ENCODE data around the gene COPG2. TPM values are rescaled to one million over a fixed set of nuclear protein-coding genes. Genes with fewer than 3 reads are reported as not detected.

The COPG2 gene
- total RNA-seq, 5 donors from 2014 or later (not counting 1 experiment from before 2014, with no cell fraction given) = 7.7 to 10.4 (median 8.5) TPM

GRCh38 chr7:130476297-130477150, 192.0 kb downstream of the COPG2 start:
- Mint-ChIP-seq H3K27ac (no peak overlapping the region), H3K9me3 (peaks cover 0 to 2% (median 0%) of the 10 kb centered on the region in 3 donors), H3K4me3 (no peak overlapping the region), H3K36me3 (no peaks in the 10 kb centered on the region), H3K4me1 (peaks cover 2 to 9% (median 5%) of the 10 kb centered on the region in 3 donors), H3K27me3 (peaks cover 0 to 14% of the 10 kb centered on the region in 2 donors)
- ChIA-PET CTCF (interaction anchor here in 1 of 2 donors (0.6 to 0.8 kb wide), 2 partner anchors 311 to 647 kb away, joined by 3 to 5 read pairs; no protein-coding TSS in a partner anchor), POLR2A (no interaction called here)
- H3K4me3 ChIP-seq (ENCODE audit: control insufficient read depth in 1 of 2, extremely low read depth in 1 of 2, low read length in 1 of 2) = no peak overlapping the region
- H3K36me3 ChIP-seq (ENCODE audit: control insufficient read depth in 2 of 2, extremely low read depth in 1 of 2, insufficient read depth in 1 of 2, low read length in 1 of 2) = no peaks in the 10 kb centered on the region
- no peaks in the 10 kb centered on the region for H3K4me1 ChIP-seq (ENCODE audit: control insufficient read depth in 1 of 2, extremely low read depth in 1 of 2, insufficient read depth in 2 of 2, low read length in 2 of 2)
- DNase-seq (no peak), ATAC-seq (replicated peaks in 1 of 4) (no peak)
- WGBS (ENCODE audit: insufficient coverage) = 83% methylated on average over 6 of the region's 9 CpGs
- no peaks in the 10 kb centered on the region for H3K9me3 ChIP-seq
- H3K27me3 ChIP-seq (replicated peaks in 1 of 2; ENCODE audit: control insufficient read depth in 2 of 2, extremely low read depth in 1 of 2, insufficient read depth in 2 of 2, low read length in 1 of 2) = peaks cover 0 to 10% of the 10 kb centered on the region in 2 experiments
- H3K27ac ChIP-seq (ENCODE audit: low read length) = no peak overlapping the region

GRCh38 chr7:130475776-130476175, 192.8 kb downstream of the COPG2 start:
- Mint-ChIP-seq H3K36me3 (no peaks in the 10 kb centered on the region), H3K27me3 (peaks cover 0 to 17% of the 10 kb centered on the region in 2 donors), H3K9me3 (peaks cover 0 to 2% (median 0%) of the 10 kb centered on the region in 3 donors), H3K27ac (no peak overlapping the region), H3K4me3 (no peak overlapping the region), H3K4me1 (peaks cover 2 to 9% (median 5%) of the 10 kb centered on the region in 3 donors)
- ChIA-PET CTCF (no interaction called here), POLR2A (no interaction called here)
- Histone ChIP-seq H3K27ac (ENCODE audit: low read length) (no peak overlapping the region), H3K9me3 (no peaks in the 10 kb centered on the region), H3K36me3 (ENCODE audit: control insufficient read depth in 2 of 2, extremely low read depth in 1 of 2, insufficient read depth in 1 of 2, low read length in 1 of 2) (no peaks in the 10 kb centered on the region), H3K4me1 (ENCODE audit: control insufficient read depth in 1 of 2, extremely low read depth in 1 of 2, insufficient read depth in 2 of 2, low read length in 2 of 2) (no peaks in the 10 kb centered on the region), H3K4me3 (ENCODE audit: control insufficient read depth in 1 of 2, extremely low read depth in 1 of 2, low read length in 1 of 2) (no peak overlapping the region), H3K27me3 (replicated peaks in 1 of 2; ENCODE audit: control insufficient read depth in 2 of 2, extremely low read depth in 1 of 2, insufficient read depth in 2 of 2, low read length in 1 of 2) (peaks cover 0 to 12% of the 10 kb centered on the region in 2 experiments)
- no peak for DNase-seq
- ATAC-seq (replicated peaks in 1 of 4) = no peak
- 88% methylated on average over 4 of the region's 7 CpGs for WGBS (ENCODE audit: insufficient coverage)

DNA sequence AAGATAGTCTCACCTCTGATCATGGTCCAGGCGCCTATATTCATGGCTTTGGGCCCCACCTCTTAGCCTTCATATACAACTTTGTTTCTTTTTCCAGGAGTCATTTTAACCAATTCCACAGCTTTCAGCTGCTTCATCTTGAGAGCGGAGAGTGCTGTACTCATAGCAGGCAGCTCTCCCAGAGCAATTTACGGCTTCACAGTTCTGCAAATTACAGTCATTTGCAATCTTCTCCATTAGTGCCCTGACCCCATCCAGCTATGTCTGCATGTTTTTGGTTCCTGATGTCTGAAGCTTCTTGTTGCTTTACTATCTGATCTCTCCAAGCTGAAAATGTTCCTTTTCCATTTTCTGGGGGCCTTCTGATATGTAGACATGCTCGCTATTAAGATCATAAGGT, 194.7 kb downstream of the COPG2 start:
- ATAC-seq (replicated peaks in 1 of 4) = no peak
- H3K36me3 Mint-ChIP-seq = no peaks in the 10 kb centered on the region
- ChIA-PET CTCF (interaction anchor here in 1 of 2 donors (0.6 to 1.0 kb wide), 2 partner anchors 11 to 927 kb away, joined by 3 read pairs; no protein-coding TSS in a partner anchor), POLR2A (no interaction called here)
- 92% methylated on average over 2 of the region's 4 CpGs for WGBS (ENCODE audit: insufficient coverage)
- H3K4me3 Mint-ChIP-seq = no peak overlapping the region
- H3K36me3 ChIP-seq (ENCODE audit: control insufficient read depth in 2 of 2, extremely low read depth in 1 of 2, insufficient read depth in 1 of 2, low read length in 1 of 2) = no peaks in the 10 kb centered on the region
- H3K4me1 ChIP-seq (ENCODE audit: control insufficient read depth in 1 of 2, extremely low read depth in 1 of 2, insufficient read depth in 2 of 2, low read length in 2 of 2) = no peaks in the 10 kb centered on the region
- H3K9me3 ChIP-seq = no peaks in the 10 kb centered on the region
- H3K27me3 Mint-ChIP-seq = peaks cover 0 to 17% of the 10 kb centered on the region in 2 donors
- H3K9me3 Mint-ChIP-seq = peaks cover 0 to 2% (median 0%) of the 10 kb centered on the region in 3 donors
- no peak overlapping the region for H3K27ac ChIP-seq (ENCODE audit: low read length)
- no peak overlapping the region for H3K4me3 ChIP-seq (ENCODE audit: control insufficient read depth in 1 of 2, extremely low read depth in 1 of 2, low read length in 1 of 2)
- H3K27me3 ChIP-seq (replicated peaks in 1 of 2; ENCODE audit: control insufficient read depth in 2 of 2, extremely low read depth in 1 of 2, insufficient read depth in 2 of 2, low read length in 1 of 2) = peaks cover 0 to 7% of the 10 kb centered on the region in 2 experiments
- H3K27ac Mint-ChIP-seq = no peak overlapping the region
- H3K4me1 Mint-ChIP-seq = peaks cover 2 to 15% (median 5%) of the 10 kb centered on the region in 3 donors
- DNase-seq = no peak

- POLR2A ChIA-PET = no interaction called here
- peaks cover 0 to 19% of the 10 kb centered on the region in 2 donors for H3K27me3 Mint-ChIP-seq
Measured at GRCh38 chr7:130473289-130473688, 195.3 kb downstream of the COPG2 start.

DNA sequence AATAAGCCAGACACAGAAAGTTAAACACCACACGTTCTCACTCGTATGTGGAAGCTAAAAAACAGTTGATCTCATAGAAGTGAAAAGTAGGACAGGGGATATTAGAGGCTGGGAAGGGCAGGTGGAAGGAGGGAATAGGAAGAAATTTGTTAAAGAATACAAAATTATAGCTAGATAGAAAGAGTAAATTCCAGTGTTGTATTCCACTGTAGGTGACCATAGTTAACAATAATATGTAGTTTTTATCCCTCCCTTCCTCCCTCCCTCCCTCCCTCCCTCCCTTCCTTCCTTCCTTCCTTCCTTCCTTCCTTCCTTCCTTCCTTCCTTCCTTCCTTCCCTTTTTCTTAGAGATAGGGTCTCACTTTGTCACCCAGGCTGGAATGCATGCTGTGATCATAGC, 196.6 kb downstream of the COPG2 start:
- Histone ChIP-seq H3K27me3 (replicated peaks in 1 of 2; ENCODE audit: control insufficient read depth in 2 of 2, extremely low read depth in 1 of 2, insufficient read depth in 2 of 2, low read length in 1 of 2) (peaks cover 0 to 7% of the 10 kb centered on the region in 2 experiments), H3K4me3 (ENCODE audit: control insufficient read depth in 1 of 2, extremely low read depth in 1 of 2, low read length in 1 of 2) (no peak overlapping the region), H3K4me1 (ENCODE audit: control insufficient read depth in 1 of 2, extremely low read depth in 1 of 2, insufficient read depth in 2 of 2, low read length in 2 of 2) (no peaks in the 10 kb centered on the region), H3K36me3 (ENCODE audit: control insufficient read depth in 2 of 2, extremely low read depth in 1 of 2, insufficient read depth in 1 of 2, low read length in 1 of 2) (no peaks in the 10 kb centered on the region), H3K9me3 (no peaks in the 10 kb centered on the region), H3K27ac (ENCODE audit: low read length) (no peak overlapping the region)
- Mint-ChIP-seq H3K9me3 (no peaks in the 10 kb centered on the region), H3K27me3 (peaks cover 0 to 19% of the 10 kb centered on the region in 2 donors), H3K4me1 (peaks cover 2 to 15% (median 5%) of the 10 kb centered on the region in 3 donors), H3K36me3 (no peaks in the 10 kb centered on the region), H3K27ac (peak overlapping the region in 1 of 2 donors; percentile 53), H3K4me3 (no peak overlapping the region)
- ChIA-PET CTCF (interaction anchor here (0.5 to 0.7 kb wide), 2 partner anchors 323 to 398 kb away, joined by 3 read pairs; no protein-coding TSS in a partner anchor), POLR2A (interaction anchor here (0.6 to 0.7 kb wide), 2 partner anchors 18 to 132 kb away, joined by 4 to 8 read pairs; no protein-coding TSS in a partner anchor)
- ATAC-seq (replicated peaks in 1 of 4) = no peak
- DNase-seq = no peak
- WGBS (ENCODE audit: insufficient coverage) = 100% methylated on average over 1 of the region's 2 CpGs

More at GRCh38 chr7:130473289-130473688, 195.3 kb downstream of the COPG2 start:
- Histone ChIP-seq H3K27ac (ENCODE audit: low read length) (no peak overlapping the region), H3K4me1 (ENCODE audit: control insufficient read depth in 1 of 2, extremely low read depth in 1 of 2, insufficient read depth in 2 of 2, low read length in 2 of 2) (no peaks in the 10 kb centered on the region), H3K9me3 (no peaks in the 10 kb centered on the region), H3K36me3 (ENCODE audit: control insufficient read depth in 2 of 2, extremely low read depth in 1 of 2, insufficient read depth in 1 of 2, low read length in 1 of 2) (no peaks in the 10 kb centered on the region), H3K27me3 (replicated peaks in 1 of 2; ENCODE audit: control insufficient read depth in 2 of 2, extremely low read depth in 1 of 2, insufficient read depth in 2 of 2, low read length in 1 of 2) (peaks cover 0 to 7% of the 10 kb centered on the region in 2 experiments), H3K4me3 (ENCODE audit: control insufficient read depth in 1 of 2, extremely low read depth in 1 of 2, low read length in 1 of 2) (no peak overlapping the region)
- no peak for ATAC-seq (replicated peaks in 1 of 4)
- H3K36me3 Mint-ChIP-seq = no peaks in the 10 kb centered on the region
- H3K27ac Mint-ChIP-seq = no peak overlapping the region
- CTCF ChIA-PET = interaction anchor here in 1 of 2 donors (0.6 to 1.0 kb wide), 2 partner anchors 11 to 926 kb away, joined by 3 read pairs; no protein-coding TSS in a partner anchor
- DNase-seq = no peak
- peaks cover 2 to 15% (median 5%) of the 10 kb centered on the region in 3 donors for H3K4me1 Mint-ChIP-seq
- no peak overlapping the region for H3K4me3 Mint-ChIP-seq
- peaks cover 0 to 2% (median 0%) of the 10 kb centered on the region in 3 donors for H3K9me3 Mint-ChIP-seq

DNA sequence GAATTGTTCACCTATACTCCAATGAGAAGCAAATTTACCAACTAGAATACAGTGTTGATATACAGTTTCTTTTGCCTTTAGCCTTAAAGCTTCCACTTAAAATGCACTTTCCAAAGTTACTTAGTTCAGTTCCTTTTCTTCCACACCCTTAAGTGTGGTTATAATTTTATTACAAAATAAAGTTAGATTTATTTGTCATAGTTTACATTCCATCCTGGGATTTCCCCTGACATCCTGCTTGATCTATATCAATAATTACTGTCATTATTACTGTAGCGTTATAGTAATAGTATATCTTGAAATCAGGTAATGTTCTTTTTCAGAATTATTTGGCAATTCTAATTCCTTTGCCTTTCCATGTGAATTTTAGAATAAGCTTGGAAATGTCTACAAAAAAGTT, 199.9 kb downstream of the COPG2 start:
- CTCF ChIA-PET = interaction anchor here in 1 of 2 donors (0.6 kb wide), 1 partner anchor 289 kb away, joined by 3 read pairs; no protein-coding TSS in a partner anchor
- Histone ChIP-seq H3K4me3 (ENCODE audit: control insufficient read depth in 1 of 2, extremely low read depth in 1 of 2, low read length in 1 of 2) (no peak overlapping the region), H3K36me3 (ENCODE audit: control insufficient read depth in 2 of 2, extremely low read depth in 1 of 2, insufficient read depth in 1 of 2, low read length in 1 of 2) (no peaks in the 10 kb centered on the region), H3K27ac (ENCODE audit: low read length) (no peak overlapping the region), H3K27me3 (replicated peaks in 1 of 2; ENCODE audit: control insufficient read depth in 2 of 2, extremely low read depth in 1 of 2, insufficient read depth in 2 of 2, low read length in 1 of 2) (peaks cover 0 to 2% of the 10 kb centered on the region in 2 experiments), H3K9me3 (no peaks in the 10 kb centered on the region), H3K4me1 (ENCODE audit: control insufficient read depth in 1 of 2, extremely low read depth in 1 of 2, insufficient read depth in 2 of 2, low read length in 2 of 2) (no peaks in the 10 kb centered on the region)
- POLR2A ChIA-PET = interaction anchor here in 1 of 2 donors (0.7 kb wide), 1 partner anchor 35 kb away, joined by 3 read pairs; no protein-coding TSS in a partner anchor
- Mint-ChIP-seq H3K9me3 (peaks cover 0 to 4% (median 0%) of the 10 kb centered on the region in 3 donors), H3K4me1 (peaks cover 2 to 19% (median 6%) of the 10 kb centered on the region in 3 donors), H3K36me3 (no peaks in the 10 kb centered on the region), H3K27ac (no peak overlapping the region), H3K4me3 (no peak overlapping the region), H3K27me3 (peaks cover 0 to 16% of the 10 kb centered on the region in 2 donors)
- ATAC-seq (replicated peaks in 1 of 4) = no peak
- no CpG with 5 or more reads among the region's 1 CpG for WGBS (ENCODE audit: insufficient coverage)
- no peak for DNase-seq
